GM12801 (cell line): ENCODE results near the gene LHFPL2.

Source experiments
- CTCF ChIP-seq: IDR thresholded peaks from one replicate; pipeline ENCODE4 v1.5.1; 2011; ENCODE audit warnings: control low read depth; ENCODE audit not compliant: insufficient read length; ENCODE audit errors: extremely low read depth

The LHFPL2 gene

GRCh38 chr5:78634634-78635033 lies 13.9 kb downstream of the LHFPL2 start:
- TF ChIP-seq CTCF = no peak

- TF ChIP-seq CTCF = no peak
Observed at GRCh38 chr5:78634229-78634628, 14.3 kb downstream of the LHFPL2 start.

DNA sequence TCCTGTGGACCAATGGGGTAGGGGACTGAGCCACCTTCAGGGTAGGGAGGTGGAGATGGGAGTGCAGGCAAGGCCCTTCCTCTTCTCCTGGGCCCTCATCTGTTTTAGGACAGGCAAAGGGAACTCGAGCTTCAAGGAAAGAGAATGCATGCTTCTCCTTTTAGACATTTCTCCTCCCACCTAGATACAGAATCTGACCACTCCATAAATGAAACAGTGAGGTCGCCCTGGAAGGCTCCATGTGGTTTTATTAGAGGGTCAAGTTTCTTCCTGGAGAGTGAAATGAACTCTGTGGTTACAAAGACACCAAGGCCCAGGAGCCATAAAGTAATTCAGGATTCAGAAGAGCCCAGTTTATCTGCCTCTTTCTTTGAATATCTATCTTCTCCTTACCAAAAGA lies 14.9 kb downstream of the LHFPL2 start:
- no peak for TF ChIP-seq CTCF

DNA sequence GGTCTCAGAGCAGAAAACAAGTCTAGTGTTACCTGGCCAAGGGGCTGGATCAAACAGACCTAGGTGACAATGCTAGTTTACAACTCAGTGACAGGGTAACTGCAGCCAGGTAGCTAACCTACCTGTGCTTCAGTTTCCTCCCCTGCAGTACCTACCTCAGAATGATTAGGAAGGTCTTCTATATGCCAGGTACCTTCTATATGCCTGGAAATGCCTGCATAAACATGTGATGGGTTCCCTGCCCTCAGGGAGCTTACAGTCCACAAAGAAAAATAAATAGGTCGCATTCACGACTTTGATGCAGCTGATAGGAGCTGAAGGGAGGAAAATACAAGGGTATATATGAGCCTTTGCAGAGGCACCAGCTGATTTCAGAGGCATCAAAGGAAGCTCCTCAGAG lies 16.1 kb downstream of the LHFPL2 start:
- TF ChIP-seq CTCF = no peak

DNA sequence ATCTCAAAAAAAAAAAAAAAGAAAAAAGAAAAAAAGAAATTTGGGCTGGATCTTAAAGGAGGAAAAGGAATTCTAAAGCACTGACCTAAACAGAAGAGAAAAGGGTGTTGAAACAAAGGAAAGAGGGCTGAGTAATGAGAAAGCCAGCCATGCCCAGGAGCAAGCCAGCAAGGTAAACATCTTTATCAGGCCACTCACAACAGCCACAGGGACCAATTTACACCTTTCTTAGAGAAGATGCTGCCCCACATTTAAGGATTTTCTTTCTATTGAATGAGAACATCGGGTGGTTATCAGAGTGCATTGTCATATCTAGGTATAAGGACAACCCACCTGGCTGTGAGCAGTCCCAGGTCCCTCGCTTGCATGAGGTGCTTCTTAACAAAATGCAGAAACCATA lies 16.6 kb downstream of the LHFPL2 start:
- TF ChIP-seq CTCF = no peak

- TF ChIP-seq CTCF = no peak
Observed at GRCh38 chr5:78630047-78630446, 18.5 kb downstream of the LHFPL2 start.

- TF ChIP-seq CTCF = no peak
Observed at GRCh38 chr5:78629624-78630023, 18.9 kb downstream of the LHFPL2 start.

GRCh38 chr5:78628270-78628992 lies 20.1 kb downstream of the LHFPL2 start:
- TF ChIP-seq CTCF = no peak
